Chondrocyte (in vitro differentiated cells): ENCODE measurements around the gene SLC27A4. TPM values are rescaled to one million over a fixed set of nuclear protein-coding genes. Genes with fewer than 3 reads are reported as not detected.

Experiments
- DNase-seq: peaks from one replicate; pipeline ENCODE4 v3.0.0; 2021; ENCODE audit warnings: mixed read lengths, low spot score
- H3K27ac Mint-ChIP-seq: one replicate; pipeline ENCODE4 v1.8.0; 2021; ENCODE audit warnings: mild to moderate bottlenecking, moderate library complexity, mixed read lengths; ENCODE audit not compliant: unreplicated experiment
- H3K27me3 Mint-ChIP-seq: 2 replicates; pipeline ENCODE4 v1.8.0; 2021; ENCODE audit warnings: low read depth, mixed read lengths
- H3K36me3 Mint-ChIP-seq: 2 replicates; pipeline ENCODE4 v1.8.0; 2021; ENCODE audit warnings: low read depth, mixed read lengths
- H3K4me1 Mint-ChIP-seq: 2 replicates; pipeline ENCODE4 v1.8.0; 2021; ENCODE audit warnings: low read depth, mild to moderate bottlenecking, mixed read lengths
- H3K4me3 Mint-ChIP-seq: one replicate; pipeline ENCODE4 v1.8.0; 2021; ENCODE audit warnings: mild to moderate bottlenecking, moderate library complexity, mixed read lengths; ENCODE audit not compliant: unreplicated experiment
- H3K9me3 Mint-ChIP-seq: 2 replicates; pipeline ENCODE4 v1.8.0; 2021; ENCODE audit warnings: low read depth, mixed read lengths
- total RNA-seq: library from RNA; stranded (reverse); gene quantifications from 3 replicates; pipeline ENCODE4 v1.2.1, GENCODE V29; 2021
- TF ChIP-seq, protein P1 (sequence below): fragments of 200-600 bp; sonication (generic); IDR thresholded peaks from 2 replicates; pipeline ENCODE4 v1.5.0; 2021; ENCODE audit warnings: antibody characterized with exemption, mild to moderate bottlenecking, moderate library complexity

Gene SLC27A4
- total RNA-seq, 1 donor from 2014 or later: 42.1 TPM

DNA sequence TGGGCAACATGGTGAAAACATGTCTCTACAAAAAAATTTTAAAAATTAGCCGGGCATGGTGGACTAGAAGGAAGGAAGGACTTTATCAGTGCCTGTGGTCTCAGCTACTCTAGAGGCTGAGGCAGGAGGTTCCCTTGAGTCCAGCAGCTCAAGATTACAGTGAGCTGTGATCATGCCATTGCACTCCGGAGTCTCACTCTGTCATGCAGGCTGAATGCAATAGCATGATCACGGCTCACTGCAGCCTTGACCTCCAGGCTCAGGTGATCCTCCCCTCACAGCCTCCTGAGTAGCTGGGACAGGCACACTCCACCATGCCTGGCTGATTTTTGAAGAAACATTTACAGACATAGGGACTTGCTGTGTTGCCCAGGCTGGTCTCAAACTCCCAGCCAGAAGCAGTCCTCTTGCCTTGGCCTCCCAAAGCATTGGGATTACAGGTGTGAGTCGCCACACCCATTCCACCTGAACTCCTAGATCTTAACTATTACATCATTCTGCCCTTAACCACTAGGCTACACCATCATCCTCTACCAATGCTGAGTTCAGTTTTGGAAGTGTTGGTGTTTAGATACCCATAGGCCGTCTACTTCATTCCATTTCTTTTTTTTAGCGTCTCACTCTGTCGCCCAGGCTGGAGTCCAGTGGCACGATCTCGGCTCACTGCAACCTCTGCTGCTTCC is 28.8 kb downstream of the SLC27A4 start:
- Mint-ChIP-seq H3K27me3 (no peaks in the 10 kb centered on the region), H3K4me1 (peaks cover 47% of the 10 kb centered on the region)
- DNase-seq: no peak

DNA sequence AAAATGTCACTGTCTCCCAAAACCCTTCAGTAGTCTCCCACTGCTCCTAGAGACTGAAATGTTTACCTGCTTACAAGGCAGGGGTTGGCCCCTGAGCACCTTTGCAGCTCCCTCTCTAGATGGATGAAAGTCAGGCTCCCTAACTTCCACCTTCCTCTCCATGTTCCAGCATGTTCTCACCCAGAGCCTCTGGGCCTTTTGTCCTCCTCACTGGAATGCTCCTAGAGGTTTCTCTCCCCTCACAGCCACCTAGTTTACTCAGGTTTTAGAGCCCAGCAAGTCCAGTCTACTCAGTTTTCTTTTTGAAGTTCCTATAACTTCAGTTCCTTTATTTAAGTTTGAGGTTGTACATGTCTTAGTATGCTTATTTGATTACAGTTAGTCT is 30.0 kb downstream of the SLC27A4 start:
- H3K9me3 Mint-ChIP-seq: no peaks in the 10 kb centered on the region
- H3K4me3 Mint-ChIP-seq: peak overlapping the region; percentile 99
- peaks cover 38% of the 10 kb centered on the region for H3K4me1 Mint-ChIP-seq
- peak overlapping the region; percentile 100 for H3K27ac Mint-ChIP-seq
- no peak for DNase-seq
- peaks cover 4% of the 10 kb centered on the region for H3K36me3 Mint-ChIP-seq
- TF ChIP-seq, protein P1, sequence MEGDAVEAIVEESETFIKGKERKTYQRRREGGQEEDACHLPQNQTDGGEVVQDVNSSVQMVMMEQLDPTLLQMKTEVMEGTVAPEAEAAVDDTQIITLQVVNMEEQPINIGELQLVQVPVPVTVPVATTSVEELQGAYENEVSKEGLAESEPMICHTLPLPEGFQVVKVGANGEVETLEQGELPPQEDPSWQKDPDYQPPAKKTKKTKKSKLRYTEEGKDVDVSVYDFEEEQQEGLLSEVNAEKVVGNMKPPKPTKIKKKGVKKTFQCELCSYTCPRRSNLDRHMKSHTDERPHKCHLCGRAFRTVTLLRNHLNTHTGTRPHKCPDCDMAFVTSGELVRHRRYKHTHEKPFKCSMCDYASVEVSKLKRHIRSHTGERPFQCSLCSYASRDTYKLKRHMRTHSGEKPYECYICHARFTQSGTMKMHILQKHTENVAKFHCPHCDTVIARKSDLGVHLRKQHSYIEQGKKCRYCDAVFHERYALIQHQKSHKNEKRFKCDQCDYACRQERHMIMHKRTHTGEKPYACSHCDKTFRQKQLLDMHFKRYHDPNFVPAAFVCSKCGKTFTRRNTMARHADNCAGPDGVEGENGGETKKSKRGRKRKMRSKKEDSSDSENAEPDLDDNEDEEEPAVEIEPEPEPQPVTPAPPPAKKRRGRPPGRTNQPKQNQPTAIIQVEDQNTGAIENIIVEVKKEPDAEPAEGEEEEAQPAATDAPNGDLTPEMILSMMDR: no peak
- H3K27me3 Mint-ChIP-seq: no peaks in the 10 kb centered on the region

More for the DNA sequence above, 28.8 kb downstream of the SLC27A4 start:
- H3K4me3 Mint-ChIP-seq: no peak overlapping the region
- peaks cover 4% of the 10 kb centered on the region for H3K36me3 Mint-ChIP-seq
- TF ChIP-seq, protein P1: no peak
- H3K9me3 Mint-ChIP-seq: no peaks in the 10 kb centered on the region
- no peak overlapping the region for H3K27ac Mint-ChIP-seq

DNA sequence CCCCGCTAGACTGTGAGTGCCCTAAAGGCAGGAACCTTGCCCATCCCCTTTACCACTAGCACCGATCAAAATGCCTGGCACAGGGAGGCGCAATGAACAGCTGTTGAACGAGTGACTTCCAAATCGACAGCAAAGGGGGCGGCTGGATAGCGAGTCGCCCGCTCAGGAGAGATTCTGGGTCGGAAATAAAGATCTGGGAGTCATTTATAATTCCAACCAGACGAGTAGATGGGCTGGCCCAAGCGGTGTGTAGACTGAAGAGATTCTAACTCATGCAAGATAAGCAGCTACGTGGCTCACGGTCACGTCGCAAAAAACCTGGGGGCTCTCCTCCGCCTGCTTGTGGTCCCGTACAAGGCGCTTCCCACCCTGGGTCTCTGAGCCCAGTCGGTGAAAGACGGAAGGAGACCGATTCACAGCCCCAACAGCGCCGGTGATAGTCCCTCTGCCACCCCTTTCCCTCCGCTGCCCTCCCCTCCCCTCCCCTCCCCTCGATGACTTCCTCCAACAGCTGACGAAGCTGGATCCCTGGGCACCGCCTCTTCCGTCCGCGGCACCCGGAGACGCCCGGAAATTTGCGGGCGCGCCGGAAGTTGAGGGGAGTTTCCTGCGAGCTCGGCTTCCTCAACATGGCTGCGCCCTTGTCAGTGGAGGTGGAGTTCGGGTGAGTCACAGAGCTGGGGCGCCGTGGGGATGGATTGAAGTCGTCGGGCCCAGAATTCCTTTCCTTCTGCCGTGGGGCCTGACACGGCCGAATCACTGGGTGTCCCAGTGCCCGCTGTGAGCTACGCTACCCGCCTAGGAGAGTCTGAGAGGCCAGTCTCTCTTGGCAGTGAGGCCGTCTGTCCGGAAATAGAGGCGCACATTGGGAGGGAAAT is 30.7 kb downstream of the SLC27A4 start, which contains the start of gene URM1:
TSS of gene URM1 (plus strand) at position 623 of the 878 bp plus-strand sequence. CDS start at position 630, 7 bp downstream.
- H3K27me3 Mint-ChIP-seq: no peaks in the 10 kb centered on the region
- no peaks in the 10 kb centered on the region for H3K9me3 Mint-ChIP-seq
- peak within 1 kb of the TSS; percentile 99 for H3K4me3 Mint-ChIP-seq
- DNase-seq: peak; percentile 98
- TF ChIP-seq, protein P1: peak; percentile 67
- H3K27ac Mint-ChIP-seq: peak within 1 kb of the TSS; percentile 100
- H3K36me3 Mint-ChIP-seq: peaks cover 6% of the 10 kb centered on the region
- H3K4me1 Mint-ChIP-seq: peaks cover 39% of the 10 kb centered on the region

DNA sequence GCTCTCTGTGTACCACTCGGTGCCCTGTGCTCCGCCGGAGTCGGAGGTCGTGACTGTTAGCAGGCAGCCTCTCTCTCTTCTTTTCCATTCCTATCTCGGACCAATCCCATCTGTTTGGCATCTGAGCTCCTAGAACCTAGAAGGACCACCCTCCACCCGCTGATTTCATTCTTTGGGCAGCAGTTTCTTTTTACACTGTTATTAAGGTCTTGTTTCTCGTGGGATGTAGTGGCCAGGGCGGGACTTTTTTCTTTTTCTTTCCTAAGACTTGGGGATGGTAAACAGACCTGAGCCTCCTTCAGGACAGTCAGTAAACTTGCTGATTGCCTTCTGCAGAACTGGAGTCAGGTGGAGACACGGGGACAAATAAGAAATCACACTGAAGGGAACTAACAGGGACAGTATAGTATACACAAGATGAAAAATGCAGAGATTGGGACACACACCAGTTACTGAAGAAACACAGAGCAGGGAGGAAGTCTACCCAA is 31.3 kb downstream of the SLC27A4 start:
- Mint-ChIP-seq H3K9me3 (no peaks in the 10 kb centered on the region), H3K4me3 (peak overlapping the region; percentile 99), H3K4me1 (peaks cover 39% of the 10 kb centered on the region), H3K27me3 (no peaks in the 10 kb centered on the region), H3K27ac (peak overlapping the region; percentile 100), H3K36me3 (peaks cover 6% of the 10 kb centered on the region)
- TF ChIP-seq, protein P1: no peak
- no peak for DNase-seq

DNA sequence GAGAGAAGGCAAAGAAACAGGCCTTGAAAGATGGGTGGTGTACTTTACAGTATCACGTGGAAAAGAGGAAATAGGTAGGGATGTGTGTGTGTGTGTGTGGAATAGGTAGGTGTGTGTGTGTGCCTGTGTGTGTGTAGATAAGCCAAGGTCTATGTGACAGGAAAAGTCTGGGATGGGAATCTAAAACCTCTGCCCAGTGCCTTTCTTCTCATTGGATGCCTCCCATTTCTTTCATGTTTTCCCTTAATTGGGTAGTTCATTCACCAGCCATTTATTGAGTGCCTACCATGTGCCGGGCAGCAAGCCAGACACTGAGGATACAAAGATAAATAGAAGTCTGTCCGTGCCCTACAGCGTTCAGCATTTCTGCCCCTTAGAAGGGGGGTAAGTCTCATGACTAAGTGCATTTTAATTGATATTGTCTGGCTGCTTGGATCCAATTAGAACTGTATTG is 31.9 kb downstream of the SLC27A4 start:
- peak overlapping the region; percentile 100 for H3K27ac Mint-ChIP-seq

More for the DNA sequence above, 31.9 kb downstream of the SLC27A4 start:
- peaks cover 39% of the 10 kb centered on the region for H3K4me1 Mint-ChIP-seq
- peaks cover 6% of the 10 kb centered on the region for H3K36me3 Mint-ChIP-seq
- H3K4me3 Mint-ChIP-seq: peak overlapping the region; percentile 99
- H3K27me3 Mint-ChIP-seq: no peaks in the 10 kb centered on the region
- TF ChIP-seq, protein P1: no peak
- H3K9me3 Mint-ChIP-seq: no peaks in the 10 kb centered on the region
- no peak for DNase-seq
